Measurements from ENCODE around the gene GNPDA1.

- TF ChIP-seq CBX5 (IDR thresholded peaks at IDR 0.05; ENCODE audit: low read depth, low read length) = no peak
- TF ChIP-seq CTCF (IDR thresholded peaks at IDR 0.05; ENCODE audit: control extremely low read depth in 1 of 3, insufficient read depth in 1 of 3, low read depth in 1 of 3, low read length in 3 of 3) = peak in 1 of 3 experiments; percentile 13; a peak in 1 of 4 replicates
- peak; percentile 50; the same call in 1 of the 2 replicates for TF ChIP-seq SP1 (IDR thresholded peaks at IDR 0.05; ENCODE audit: low read depth, low read length)
These were observed 12.0 kb upstream of the GNPDA1 start for GRCh38 chr5:142024771-142025304.

All from H1 (cell line).